Mesenchymal stem cell (in vitro differentiated cells and primary cell): ENCODE results near the gene FNIP2.
A peak's percentile ranks its signal among the peaks of the same experiment; 100 is the strongest.

Source experiments
- DNase-seq: peaks from one replicate; pipeline ENCODE4 v3.0.0-alpha.2; 2013
- H2AFZ ChIP-seq: one replicate; pipeline ENCODE4 v1.6.1; 2013; ENCODE audit warnings: low read depth, mild to moderate bottlenecking, control low read depth, inconsistent platforms, low read length, moderate library complexity
- H2AK5ac ChIP-seq: 2 replicates; pipeline ENCODE4 v1.6.1; 2013; ENCODE audit warnings: low read length, moderate library complexity, mild to moderate bottlenecking, inconsistent platforms; ENCODE audit not compliant: severe bottlenecking
- H2BK120ac ChIP-seq: one replicate; pipeline ENCODE4 v1.6.1; 2013; ENCODE audit warnings: low read depth, mild to moderate bottlenecking, inconsistent platforms, low read length, moderate library complexity
- H2BK12ac ChIP-seq, 2 experiments: one replicate each; pipeline ENCODE4 v1.6.1; 2013; ENCODE audit warnings: inconsistent platforms in 2 of 2, low read length in 2 of 2, mild to moderate bottlenecking in 2 of 2, moderate library complexity in 2 of 2, control low read depth in 1 of 2
- H2BK15ac ChIP-seq: one replicate; pipeline ENCODE4 v1.6.1; 2013; ENCODE audit warnings: mild to moderate bottlenecking, low read depth, inconsistent platforms; ENCODE audit not compliant: poor library complexity, severe bottlenecking
- H2BK5ac ChIP-seq: 2 replicates; pipeline ENCODE4 v1.6.1; 2013; ENCODE audit warnings: low read depth, mild to moderate bottlenecking, low read length, control low read depth, inconsistent platforms; ENCODE audit not compliant: poor library complexity, severe bottlenecking
- H3K14ac ChIP-seq, 2 experiments: one replicate each; pipeline ENCODE4 v1.6.1; 2013; ENCODE audit warnings: inconsistent platforms in 2 of 2, low read length in 2 of 2, control low read depth in 1 of 2, mild to moderate bottlenecking in 1 of 2, moderate library complexity in 1 of 2
- H3K18ac ChIP-seq, 2 experiments: one replicate each; pipeline ENCODE4 v1.6.1; 2013; ENCODE audit warnings: inconsistent platforms in 2 of 2, low read length in 2 of 2, control low read depth in 1 of 2, low read depth in 1 of 2, mild to moderate bottlenecking in 1 of 2
- H3K23ac ChIP-seq, 2 experiments: one replicate each; pipeline ENCODE4 v1.6.1; 2013; ENCODE audit warnings: inconsistent platforms in 2 of 2, low read length in 2 of 2, mild to moderate bottlenecking in 2 of 2, moderate library complexity in 2 of 2, control low read depth in 1 of 2
- H3K27ac ChIP-seq: 2 replicates; pipeline ENCODE4 v1.5.1; 2013; ENCODE audit warnings: mild to moderate bottlenecking, moderate library complexity, low read length, control low read depth, inconsistent platforms; ENCODE audit not compliant: poor library complexity, severe bottlenecking
- H3K27me3 ChIP-seq, 2 experiments: 2 replicates each; pipeline versions ENCODE4 v1.6.1 to v1.7.0; 2013; ENCODE audit warnings: low read length in 2 of 2, mild to moderate bottlenecking in 2 of 2, moderate library complexity in 2 of 2, control low read depth in 1 of 2, inconsistent platforms in 1 of 2; ENCODE audit not compliant: control insufficient read depth in 1 of 2, insufficient read depth in 1 of 2
- H3K36me3 ChIP-seq, 2 experiments: 2 replicates each; pipeline versions ENCODE4 v1.6.1 to v1.7.0; 2013; ENCODE audit warnings: low read length in 2 of 2, control low read depth in 1 of 2, inconsistent platforms in 1 of 2, low read depth in 1 of 2, mild to moderate bottlenecking in 1 of 2; ENCODE audit not compliant: insufficient read depth in 2 of 2, control insufficient read depth in 1 of 2
- H3K4ac ChIP-seq, 2 experiments: one replicate each; pipeline ENCODE4 v1.6.1; 2013; ENCODE audit warnings: inconsistent platforms in 2 of 2, low read length in 2 of 2, mild to moderate bottlenecking in 2 of 2, moderate library complexity in 2 of 2, control low read depth in 1 of 2, low read depth in 1 of 2
- H3K4me1 ChIP-seq: 2 replicates; pipeline ENCODE4 v1.6.1; 2013; ENCODE audit warnings: low read depth, low read length, control low read depth; ENCODE audit not compliant: control insufficient read depth, insufficient read depth
- H3K4me2 ChIP-seq: 2 replicates; pipeline ENCODE4 v1.6.1; 2013; ENCODE audit warnings: low read length, mild to moderate bottlenecking, inconsistent platforms; ENCODE audit not compliant: poor library complexity, severe bottlenecking
- H3K4me3 ChIP-seq, 2 experiments: 2 replicates each; pipeline versions ENCODE4 v1.5.1 to v1.7.0; 2013; ENCODE audit warnings: low read length in 2 of 2, mild to moderate bottlenecking in 2 of 2, control low read depth in 1 of 2, low read depth in 1 of 2; ENCODE audit not compliant: insufficient read depth in 1 of 2
- H3K79me1 ChIP-seq: replicated peaks from 2 replicates; pipeline ENCODE4 v1.6.1; 2013; ENCODE audit warnings: mild to moderate bottlenecking, control low read depth, low read length, inconsistent platforms; ENCODE audit not compliant: poor library complexity, severe bottlenecking
- H3K9ac ChIP-seq: 2 replicates; pipeline ENCODE4 v1.7.0; 2013; ENCODE audit warnings: mild to moderate bottlenecking, low read length, moderate library complexity
- H3K9me3 ChIP-seq: 2 replicates; pipeline ENCODE4 v1.7.0; 2013; ENCODE audit warnings: mild to moderate bottlenecking, low read length; ENCODE audit not compliant: control insufficient read depth
- H4K8ac ChIP-seq: one replicate; pipeline ENCODE4 v1.6.1; 2013; ENCODE audit warnings: inconsistent platforms, mild to moderate bottlenecking, low read length, moderate library complexity
- H4K91ac ChIP-seq: one replicate; pipeline ENCODE4 v1.6.1; 2013; ENCODE audit warnings: mild to moderate bottlenecking, low read length, inconsistent platforms
- WGBS: methylation state at CpG from one replicate; pipeline ENCODE4 v1.1.7; 2013; ENCODE audit warnings: mixed read lengths; 5-methylcytosine and 5-hydroxymethylcytosine counted together

Gene FNIP2

GRCh38 chr4:158890294-158890693, 121.5 kb downstream of the FNIP2 start:
- Histone ChIP-seq H2BK15ac (no peak overlapping the region), H2BK120ac (no peak overlapping the region), H2AFZ (no peak overlapping the region), H3K4me2 (no peak overlapping the region), H3K9ac (no peak overlapping the region), H3K14ac (no peak overlapping the region), H2BK5ac (no peak overlapping the region), H3K9me3 (no peaks in the 10 kb centered on the region), H2AK5ac (no peak overlapping the region), H3K27ac (no peak overlapping the region), H4K8ac (no peak overlapping the region), H2BK12ac (no peak overlapping the region), H4K91ac (no peak overlapping the region), H3K4ac (no peak overlapping the region), H3K4me3 (no peak overlapping the region), H3K4me1 (peaks cover 4% of the 10 kb centered on the region), H3K27me3 (no peaks in the 10 kb centered on the region), H3K18ac (no peak overlapping the region), H3K23ac (no peak overlapping the region), H3K79me1 (peaks cover 3% of the 10 kb centered on the region), H3K36me3 (peaks cover 0 to 86% of the 10 kb centered on the region in 2 experiments)
- 100% methylated on average over 3 of the region's 3 CpGs for WGBS
- no peak for DNase-seq

GRCh38 chr4:158891256-158891655, 122.4 kb downstream of the FNIP2 start:
- no peak overlapping the region for H3K4me2 ChIP-seq
- H2BK5ac ChIP-seq: no peak overlapping the region
- H3K4ac ChIP-seq: no peak overlapping the region
- no peaks in the 10 kb centered on the region for H3K27me3 ChIP-seq
- no peak overlapping the region for H3K4me3 ChIP-seq
- no peaks in the 10 kb centered on the region for H3K9me3 ChIP-seq
- H4K8ac ChIP-seq: no peak overlapping the region
- H3K27ac ChIP-seq: no peak overlapping the region
- WGBS: 93% methylated on average over 3 of the region's 3 CpGs
- H3K9ac ChIP-seq: no peak overlapping the region
- H4K91ac ChIP-seq: no peak overlapping the region
- H2AK5ac ChIP-seq: no peak overlapping the region
- H3K23ac ChIP-seq: no peak overlapping the region
- H3K79me1 ChIP-seq: peaks cover 6% of the 10 kb centered on the region
- H3K4me1 ChIP-seq: peaks cover 5% of the 10 kb centered on the region
- no peak overlapping the region for H3K14ac ChIP-seq
- H2BK15ac ChIP-seq: no peak overlapping the region
- H2AFZ ChIP-seq: no peak overlapping the region
- no peak for DNase-seq
- H3K18ac ChIP-seq: no peak overlapping the region
- H2BK12ac ChIP-seq: no peak overlapping the region
- peaks cover 0 to 86% of the 10 kb centered on the region in 2 experiments for H3K36me3 ChIP-seq
- no peak overlapping the region for H2BK120ac ChIP-seq

GRCh38 chr4:158894826-158895225, 126.0 kb downstream of the FNIP2 start:
- H3K18ac ChIP-seq: no peak overlapping the region
- H3K36me3 ChIP-seq: peaks cover 0 to 68% of the 10 kb centered on the region in 2 experiments
- no peak overlapping the region for H3K23ac ChIP-seq
- H3K79me1 ChIP-seq: peaks cover 4% of the 10 kb centered on the region
- H3K4ac ChIP-seq: no peak overlapping the region
- H2AFZ ChIP-seq: no peak overlapping the region
- no peaks in the 10 kb centered on the region for H3K9me3 ChIP-seq
- no peak overlapping the region for H2BK120ac ChIP-seq
- peaks cover 2% of the 10 kb centered on the region for H3K4me1 ChIP-seq
- H3K4me2 ChIP-seq: no peak overlapping the region
- no peak overlapping the region for H3K4me3 ChIP-seq
- H2BK12ac ChIP-seq: no peak overlapping the region
- no peak overlapping the region for H3K14ac ChIP-seq
- no peaks in the 10 kb centered on the region for H3K27me3 ChIP-seq
- WGBS: 91% methylated on average over 1 of the region's 2 CpGs
- DNase-seq: no peak
- H3K27ac ChIP-seq: no peak overlapping the region
- no peak overlapping the region for H4K91ac ChIP-seq
- H2BK15ac ChIP-seq: no peak overlapping the region
- H4K8ac ChIP-seq: no peak overlapping the region
- H2AK5ac ChIP-seq: no peak overlapping the region
- H2BK5ac ChIP-seq: no peak overlapping the region
- H3K9ac ChIP-seq: no peak overlapping the region

GRCh38 chr4:158895797-158896576, 127.2 kb downstream of the FNIP2 start:
- no peak overlapping the region for H3K4me3 ChIP-seq
- no peak overlapping the region for H3K27ac ChIP-seq
- H3K4ac ChIP-seq: peak overlapping the region in 1 of 2 experiments; percentile 71
- peaks cover 3% of the 10 kb centered on the region for H3K79me1 ChIP-seq
- no peak overlapping the region for H3K23ac ChIP-seq
- H3K27me3 ChIP-seq: no peaks in the 10 kb centered on the region
- no peak overlapping the region for H2BK15ac ChIP-seq
- H4K91ac ChIP-seq: peak overlapping the region; percentile 87
- H2BK5ac ChIP-seq: no peak overlapping the region
- no peak overlapping the region for H3K9ac ChIP-seq
- no peak overlapping the region for H2AK5ac ChIP-seq
- H3K36me3 ChIP-seq: peaks cover 0 to 64% of the 10 kb centered on the region in 2 experiments
- no peaks in the 10 kb centered on the region for H3K9me3 ChIP-seq
- no peak overlapping the region for H3K4me2 ChIP-seq
- WGBS: 82% methylated on average over 9 of the region's 14 CpGs
- peak overlapping the region; percentile 53 for H2AFZ ChIP-seq
- peak overlapping the region; percentile 73 to 94 for H2BK12ac ChIP-seq
- H3K4me1 ChIP-seq: peaks cover 2% of the 10 kb centered on the region
- peak overlapping the region; percentile 87 for H4K8ac ChIP-seq
- H2BK120ac ChIP-seq: no peak overlapping the region
- peak; percentile 58 for DNase-seq
- H3K18ac ChIP-seq: peak overlapping the region; percentile 41 to 88
- peak overlapping the region in 1 of 2 experiments; percentile 79 for H3K14ac ChIP-seq
